ENCODE results near the gene GNPTAB. TPM values are rescaled to one million over a fixed set of nuclear protein-coding genes. Genes with fewer than 3 reads are reported as not detected.
A peak's percentile ranks its signal among the peaks of the same experiment; 100 is the strongest.

GNPTAB gene
- total RNA-seq, 1 donor from 2014 or later = 45.7 TPM

DNA sequence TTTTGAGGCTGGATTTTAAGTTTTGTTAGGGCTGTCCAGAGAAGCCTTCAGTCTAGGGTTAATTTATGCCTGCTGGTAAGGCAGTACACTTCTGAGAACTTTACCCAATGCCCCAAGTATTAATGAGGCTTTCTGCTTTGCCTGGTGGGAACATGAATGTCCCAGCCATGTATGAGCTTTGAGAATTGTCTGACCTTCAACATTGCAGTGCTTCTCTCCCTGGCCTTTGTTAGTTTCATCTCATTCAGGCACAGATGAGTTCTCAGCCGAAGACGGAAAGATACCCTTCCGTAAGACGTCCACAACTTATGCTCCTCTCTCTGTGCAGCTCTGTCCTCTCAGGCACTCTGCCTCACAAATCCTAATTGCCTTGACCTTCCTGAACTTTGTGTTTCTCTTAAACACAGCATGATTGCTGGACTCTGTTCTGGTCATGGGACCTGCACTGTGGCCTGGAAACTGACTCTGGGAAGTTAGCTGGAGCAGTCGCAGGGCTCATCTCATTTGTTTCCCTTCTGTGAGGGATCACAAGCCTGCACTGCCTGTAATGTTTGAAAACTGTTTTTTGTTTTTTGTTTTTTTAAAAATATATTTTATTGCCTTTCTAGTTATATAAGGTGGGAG lies 117.6 kb downstream of the GNPTAB start:
- peak; percentile 71 for DNase-seq (ENCODE audit: low spot score)
- peak; percentile 97 for ATAC-seq
- intact Hi-C loops (cut with DNase I) = no loop called here

DNA sequence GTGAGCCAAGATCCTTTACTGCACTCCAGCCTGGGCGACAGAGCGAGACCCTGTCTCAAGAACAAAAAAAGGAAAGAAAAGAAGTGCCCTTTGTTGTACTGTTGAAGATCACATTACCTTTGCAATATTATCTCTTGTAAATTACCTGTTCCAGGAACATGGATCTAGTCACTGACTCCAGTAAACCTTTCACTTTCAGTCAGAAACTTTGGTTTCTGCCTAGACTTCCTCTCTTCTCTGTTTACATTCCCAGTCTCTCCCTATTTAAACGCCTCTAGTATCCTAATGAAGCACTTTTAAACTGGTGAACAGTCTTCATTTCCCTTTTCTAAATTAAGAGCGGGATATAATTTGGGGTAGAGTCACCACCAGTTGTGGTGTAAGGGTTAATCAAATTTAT lies 120.5 kb downstream of the GNPTAB start:
- intact Hi-C loops (cut with DNase I) = no loop called here
- ATAC-seq (no peak), DNase-seq (ENCODE audit: low spot score) (no peak)

DNA sequence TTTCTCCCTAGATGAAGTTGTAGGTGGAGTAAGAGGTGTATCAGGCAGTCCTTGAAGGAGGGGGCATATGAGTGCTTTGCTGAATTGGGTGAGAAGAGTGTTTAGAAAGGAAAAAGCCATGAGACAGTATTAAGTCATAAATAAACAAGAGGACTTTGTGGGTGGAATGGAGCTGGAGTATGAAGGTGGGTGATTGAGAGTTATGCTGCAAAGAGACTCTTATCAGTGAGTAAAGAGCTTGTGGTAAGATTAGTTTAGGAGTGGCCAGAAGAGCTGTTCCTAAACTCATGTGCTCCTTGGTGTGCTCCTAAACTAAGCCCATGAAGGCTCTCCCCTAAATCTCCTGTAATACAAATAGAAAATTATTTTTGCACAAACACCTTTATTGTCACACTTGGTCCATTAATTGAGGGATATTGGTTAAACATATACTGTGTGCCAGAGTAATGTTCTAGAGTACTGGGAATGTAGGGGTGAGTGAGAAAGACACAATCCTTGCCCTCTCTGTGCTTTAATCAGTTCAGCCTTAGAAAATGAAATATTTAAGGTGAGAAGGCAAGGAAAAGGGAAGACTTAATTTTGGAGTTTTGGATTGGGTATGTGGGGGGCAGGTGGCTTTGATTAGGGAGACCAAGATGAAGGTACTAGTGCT lies 123.5 kb downstream of the GNPTAB start:
- DNase-seq (ENCODE audit: low spot score) (no peak), ATAC-seq (no peak)
- intact Hi-C loops (cut with DNase I) = no loop called here

DNA sequence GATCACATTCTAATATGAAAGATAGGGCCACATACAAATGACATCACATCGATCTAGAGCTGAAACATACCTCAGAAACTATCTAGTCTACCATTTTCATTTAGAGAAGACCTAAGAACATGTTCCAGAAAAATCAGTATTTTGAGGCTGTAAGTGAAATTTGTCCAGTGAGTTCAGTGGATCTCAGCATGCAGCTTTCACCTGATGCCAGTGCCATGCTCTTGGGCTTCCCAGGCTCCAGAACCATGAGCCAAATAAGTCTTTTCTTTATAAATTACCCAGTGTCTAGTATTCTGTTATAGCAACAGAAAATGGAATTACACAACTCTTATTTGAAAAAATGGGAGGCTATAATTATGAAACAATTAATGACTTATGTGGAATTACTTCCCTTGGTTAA lies 124.4 kb downstream of the GNPTAB start:
- intact Hi-C loops (cut with DNase I) = no loop called here
- no peak for ATAC-seq
- no peak for DNase-seq (ENCODE audit: low spot score)

DNA sequence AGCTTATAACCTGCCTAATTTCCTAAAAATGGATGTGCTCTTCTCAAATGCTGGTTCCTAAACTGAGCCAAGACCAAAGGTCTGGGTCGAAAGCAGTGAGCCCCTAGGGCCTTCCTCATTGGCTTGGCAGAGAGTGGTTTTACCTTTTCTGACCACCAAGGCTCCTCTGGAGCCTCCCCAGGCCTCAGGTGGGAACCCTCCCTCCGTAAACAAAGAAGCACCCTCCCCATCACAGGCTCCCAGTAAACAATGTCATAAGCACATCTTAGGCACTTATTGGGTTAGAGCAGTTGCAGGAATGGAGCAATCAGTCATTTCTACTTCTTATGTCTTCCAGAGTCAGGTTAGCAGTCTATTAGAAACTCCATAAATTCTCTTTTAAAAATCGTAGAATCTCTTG lies 127.3 kb downstream of the GNPTAB start:
- ATAC-seq (no peak), DNase-seq (ENCODE audit: low spot score) (no peak)
- intact Hi-C loops (cut with DNase I) = no loop called here

DNA sequence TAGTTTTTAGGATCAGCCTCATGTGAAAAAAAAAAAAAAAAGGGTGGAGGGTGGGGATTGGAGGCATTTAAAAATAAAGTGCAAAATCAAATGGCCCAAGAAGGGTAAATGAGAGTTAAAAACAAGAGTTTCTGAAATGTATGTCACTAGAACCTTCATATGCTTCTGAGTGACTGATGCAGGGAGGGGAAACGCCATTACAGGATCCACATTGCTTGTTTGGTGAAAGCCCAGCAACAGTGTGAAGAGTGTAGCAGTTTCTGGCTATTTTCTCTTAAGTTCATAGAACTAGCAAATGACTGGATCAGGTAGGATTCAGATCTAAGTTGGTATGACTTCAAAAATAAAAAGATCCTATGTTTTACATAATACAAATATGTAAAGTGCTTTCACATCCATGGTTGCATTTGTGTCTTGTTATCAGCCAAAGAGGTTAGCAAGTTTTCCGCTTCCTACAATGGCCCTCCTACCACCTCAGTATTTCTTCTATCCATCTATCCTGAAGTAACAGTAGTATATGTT lies 130.4 kb downstream of the GNPTAB start:
- no peak for ATAC-seq
- no peak for DNase-seq (ENCODE audit: low spot score)
- intact Hi-C loops (cut with DNase I) = no loop called here

DNA sequence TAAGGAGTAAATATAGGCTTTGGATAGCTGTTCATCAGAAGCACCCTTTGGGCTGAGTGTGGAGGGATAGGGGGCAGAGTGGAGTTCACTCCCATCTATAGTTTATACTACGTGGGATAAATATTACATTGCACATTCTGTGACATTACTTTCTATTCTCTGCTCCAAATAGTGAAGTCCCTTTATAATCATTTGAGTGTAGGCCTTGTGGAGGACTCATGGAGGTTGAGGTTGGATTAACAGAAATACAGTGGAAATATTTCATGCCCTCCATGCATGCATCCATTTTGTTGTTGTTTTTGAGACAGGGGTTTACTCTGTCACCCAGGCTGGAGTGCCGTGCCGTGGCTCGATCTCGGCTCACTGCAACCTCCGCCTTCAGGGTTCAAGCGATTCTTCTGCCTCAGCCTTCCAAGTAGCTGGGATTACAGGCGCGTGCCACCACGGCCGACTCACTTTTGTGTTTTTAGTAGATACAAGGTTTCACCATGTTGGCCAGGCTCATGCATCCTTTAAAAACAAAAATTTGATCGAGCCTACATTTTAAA lies 131.9 kb downstream of the GNPTAB start:
- intact Hi-C loops (cut with DNase I) = no loop called here
- peak; percentile 7 for ATAC-seq
- DNase-seq (ENCODE audit: low spot score) = no peak

DNA sequence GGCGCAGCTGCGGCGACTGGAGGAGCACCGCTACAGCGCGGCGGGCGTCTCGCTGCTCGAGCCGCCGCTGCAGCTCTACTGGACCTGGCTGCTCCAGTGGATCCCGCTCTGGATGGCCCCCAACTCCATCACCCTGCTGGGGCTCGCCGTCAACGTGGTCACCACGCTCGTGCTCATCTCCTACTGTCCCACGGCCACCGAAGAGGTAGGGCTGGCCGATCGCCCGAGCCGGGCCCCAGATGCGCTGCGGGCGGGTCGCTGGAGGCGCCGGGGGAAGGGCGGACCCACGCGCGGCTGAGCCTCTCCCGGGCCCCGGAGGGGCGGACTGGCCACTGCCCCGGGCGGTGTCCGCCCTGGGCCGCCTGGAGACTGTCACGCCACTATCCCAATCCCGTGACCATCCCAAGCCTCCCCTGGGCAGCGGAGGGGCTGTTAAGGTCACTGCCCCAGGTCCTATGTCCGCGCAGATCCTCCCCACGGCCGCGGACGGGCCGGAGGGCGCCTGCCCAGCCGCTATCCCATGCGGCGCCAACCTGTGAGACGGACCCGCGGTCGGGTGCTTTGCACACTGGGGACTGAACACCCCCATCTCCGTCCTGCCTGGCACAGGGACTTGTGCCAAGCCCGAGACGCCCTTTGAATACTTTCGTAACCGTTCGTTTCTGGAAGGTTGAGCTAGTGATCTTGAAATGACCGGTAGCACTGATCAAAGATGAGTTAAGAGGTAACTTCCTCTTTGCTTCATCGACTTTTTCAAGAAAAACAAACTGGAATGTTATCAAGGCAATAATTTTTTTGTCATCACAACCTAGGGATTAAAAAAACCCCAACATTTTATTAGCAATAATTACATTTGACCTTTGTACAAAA lies 132.6 kb downstream of the GNPTAB start:
- intact Hi-C loops (cut with DNase I) = no loop called here
- peak; percentile 76 for DNase-seq (ENCODE audit: low spot score)
- ATAC-seq = peak; percentile 76

DNA sequence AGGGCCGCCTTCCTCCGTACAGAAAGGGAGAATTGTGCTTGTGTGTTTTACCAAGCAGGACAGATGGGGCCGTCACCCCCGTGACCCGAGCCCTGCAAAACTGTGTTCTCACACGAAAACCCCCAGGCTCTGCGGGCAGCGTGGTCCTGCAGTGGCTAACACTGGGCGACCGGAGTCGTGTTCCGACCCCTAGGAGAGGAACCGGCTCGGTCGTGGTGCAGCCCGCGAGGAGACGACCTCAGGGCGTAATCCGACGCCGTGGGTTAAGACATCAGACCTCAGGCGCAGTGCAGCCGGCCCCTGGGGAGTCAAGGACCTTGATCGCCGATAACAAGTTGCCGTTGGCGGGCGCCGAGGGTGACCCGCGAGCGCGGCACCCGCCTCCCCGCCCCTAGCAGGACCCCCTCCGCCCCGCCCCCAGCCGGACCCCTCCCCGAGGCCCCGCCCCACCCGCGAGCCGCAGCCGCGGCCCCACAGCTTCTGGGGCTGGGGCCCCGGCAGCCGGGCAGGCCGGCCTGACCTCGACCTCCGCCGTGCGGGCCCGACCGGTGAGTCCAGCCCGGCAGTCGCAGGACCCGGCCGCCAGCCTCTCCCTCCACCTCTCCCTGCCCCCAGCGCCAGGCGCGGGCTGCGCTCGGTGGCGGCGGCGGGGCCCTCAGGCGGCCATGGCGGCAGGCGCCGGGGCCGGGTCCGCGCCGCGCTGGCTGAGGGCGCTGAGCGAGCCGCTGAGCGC lies 133.4 kb downstream of the GNPTAB start, which contains the start of gene CHPT1:
Gene CHPT1 (plus strand): TSS at position 444 of the 733 bp plus-strand sequence. CDS start 222 bp downstream, at position 666.
- intact Hi-C loops (cut with DNase I) = no loop called here
- ATAC-seq (peak; percentile 81), DNase-seq (ENCODE audit: low spot score) (peak; percentile 79)

DNA sequence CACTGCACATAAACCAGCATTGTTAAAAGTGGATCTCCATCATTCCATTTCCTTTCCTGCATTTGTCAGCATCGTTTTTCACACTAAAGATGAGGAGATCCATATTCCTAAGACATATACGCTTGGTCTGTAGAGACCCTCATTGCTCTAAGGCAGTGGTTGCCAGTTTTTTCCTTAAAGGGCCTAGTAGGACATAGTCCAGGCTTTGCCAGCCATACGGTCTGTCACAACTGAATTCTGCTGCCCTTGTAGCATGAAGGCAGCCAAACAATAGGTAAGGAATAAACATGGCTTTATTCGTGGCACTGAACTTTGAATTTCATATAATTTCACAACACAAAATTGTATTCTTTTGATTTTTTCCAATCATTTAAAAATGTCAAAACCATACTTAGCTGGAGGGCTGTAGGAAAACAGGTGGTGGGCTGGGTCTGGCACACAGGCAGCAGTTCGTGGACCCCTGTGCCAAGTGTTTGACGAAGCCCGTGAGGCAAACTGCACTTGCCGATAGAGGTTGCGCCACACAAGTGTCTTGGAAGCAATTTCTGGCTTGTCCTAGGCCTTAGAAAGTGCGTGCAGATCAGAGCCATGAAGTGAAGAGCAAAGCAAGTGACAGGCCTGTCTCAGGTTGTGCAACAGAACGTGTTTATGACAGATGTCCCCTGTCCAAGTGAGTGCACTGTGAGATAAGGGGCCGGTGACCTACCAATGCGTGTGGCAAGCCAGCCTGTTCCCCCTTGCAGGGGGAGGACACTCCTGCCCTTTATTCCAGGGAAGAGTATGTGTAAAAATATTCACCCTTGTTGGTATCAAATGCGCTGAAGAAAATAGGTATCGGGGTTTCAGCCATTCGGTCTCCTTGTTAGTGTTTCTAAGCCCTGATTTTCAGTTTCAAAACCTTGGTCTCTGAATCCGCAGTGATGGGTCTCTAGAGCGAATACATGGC lies 134.2 kb downstream of the GNPTAB start:
- intact Hi-C loops (cut with DNase I) = no loop called here
- ATAC-seq (peak; percentile 74), DNase-seq (ENCODE audit: low spot score) (peak; percentile 63)

DNA sequence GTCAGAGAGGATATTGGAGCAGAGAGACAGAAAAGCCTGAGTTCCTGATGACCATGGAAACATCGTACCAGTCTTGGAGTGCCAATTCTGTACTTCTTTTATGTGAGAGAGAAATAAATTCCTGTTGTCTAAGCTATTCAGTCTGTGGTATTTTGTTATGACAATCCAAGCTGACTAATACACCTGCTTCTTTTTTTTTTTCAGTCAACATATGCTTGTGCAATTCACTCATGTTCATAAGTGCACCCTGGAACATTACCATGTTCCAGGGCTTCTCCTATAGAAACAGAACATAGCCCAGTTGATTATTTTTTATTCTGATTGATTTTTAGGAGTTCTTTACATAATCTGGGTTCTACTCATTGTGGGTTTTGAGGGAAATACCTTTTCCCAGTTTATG lies 135.1 kb downstream of the GNPTAB start:
- intact Hi-C loops (cut with DNase I) = no loop called here
- ATAC-seq = no peak
- no peak for DNase-seq (ENCODE audit: low spot score)

Other genes with a start within 250 kb of the GNPTAB start
- 0.13 TPM for gene MYBPC1, start 236.0 kb downstream of the GNPTAB start, total RNA-seq
- gene CHPT1, start 133.3 kb downstream of the GNPTAB start, total RNA-seq = 66.3 TPM
- gene SYCP3, start 91.5 kb downstream of the GNPTAB start, total RNA-seq = not detected
- 21.6 TPM for gene DRAM1, start 46.6 kb upstream of the GNPTAB start, total RNA-seq
- 55.6 TPM for gene WASHC3, start 231.0 kb upstream of the GNPTAB start, total RNA-seq